ENCODE results near the gene MORC4.

Gene MORC4

GRCh38 chrX:106959901-106960300, 40.1 kb downstream of the MORC4 start:
- Mint-ChIP-seq H3K4me3 (no peak overlapping the region), H3K27me3 (ENCODE audit: low read depth, poor library complexity) (peaks cover 9% of the 10 kb centered on the region), H3K27ac (no peak overlapping the region), H3K9me3 (peaks cover 29% of the 10 kb centered on the region), H3K36me3 (ENCODE audit: low read depth) (peaks cover 40% of the 10 kb centered on the region), H3K4me1 (no peaks in the 10 kb centered on the region)
- peak; percentile 38 for TF ChIP-seq CTCF (IDR thresholded peaks at IDR 0.05)
- DNase-seq = no peak

GRCh38 chrX:106957856-106958255, 42.2 kb downstream of the MORC4 start:
- Mint-ChIP-seq H3K27me3 (ENCODE audit: low read depth, poor library complexity) (peaks cover 9% of the 10 kb centered on the region), H3K36me3 (ENCODE audit: low read depth) (peaks cover 24% of the 10 kb centered on the region), H3K27ac (no peak overlapping the region), H3K4me1 (no peaks in the 10 kb centered on the region), H3K4me3 (no peak overlapping the region), H3K9me3 (peaks cover 13% of the 10 kb centered on the region)
- no peak for DNase-seq
- TF ChIP-seq CTCF (IDR thresholded peaks at IDR 0.05) = no peak

GRCh38 chrX:106955004-106955772, 44.8 kb downstream of the MORC4 start:
- Mint-ChIP-seq H3K27ac (no peak overlapping the region), H3K27me3 (ENCODE audit: low read depth, poor library complexity) (peaks cover 9% of the 10 kb centered on the region), H3K9me3 (peaks cover 8% of the 10 kb centered on the region), H3K4me1 (no peaks in the 10 kb centered on the region), H3K36me3 (ENCODE audit: low read depth) (peaks cover 8% of the 10 kb centered on the region), H3K4me3 (no peak overlapping the region)
- DNase-seq = no peak
- TF ChIP-seq CTCF (IDR thresholded peaks at IDR 0.05) = no peak

- TF ChIP-seq CTCF (IDR thresholded peaks at IDR 0.05) = no peak
- no peak for DNase-seq
- Mint-ChIP-seq H3K4me1 (no peaks in the 10 kb centered on the region), H3K36me3 (ENCODE audit: low read depth) (peaks cover 9% of the 10 kb centered on the region), H3K27ac (no peak overlapping the region), H3K27me3 (ENCODE audit: low read depth, poor library complexity) (peaks cover 9% of the 10 kb centered on the region), H3K4me3 (no peak overlapping the region), H3K9me3 (peaks cover 11% of the 10 kb centered on the region)
Observed at GRCh38 chrX:106954041-106954440, 46.0 kb downstream of the MORC4 start.

GRCh38 chrX:106952988-106953387, 47.0 kb downstream of the MORC4 start:
- Mint-ChIP-seq H3K9me3 (peaks cover 11% of the 10 kb centered on the region), H3K4me1 (no peaks in the 10 kb centered on the region), H3K27me3 (ENCODE audit: low read depth, poor library complexity) (peaks cover 9% of the 10 kb centered on the region), H3K4me3 (no peak overlapping the region), H3K27ac (no peak overlapping the region), H3K36me3 (ENCODE audit: low read depth) (peaks cover 9% of the 10 kb centered on the region)
- peak; percentile 19 for TF ChIP-seq CTCF (IDR thresholded peaks at IDR 0.05)
- DNase-seq = no peak

GRCh38 chrX:106952538-106952937, 47.5 kb downstream of the MORC4 start:
- Mint-ChIP-seq H3K4me3 (no peak overlapping the region), H3K9me3 (peaks cover 11% of the 10 kb centered on the region)
- no peak for TF ChIP-seq CTCF (IDR thresholded peaks at IDR 0.05)

More at GRCh38 chrX:106952538-106952937, 47.5 kb downstream of the MORC4 start:
- Mint-ChIP-seq H3K4me1 (no peaks in the 10 kb centered on the region), H3K36me3 (ENCODE audit: low read depth) (peaks cover 9% of the 10 kb centered on the region), H3K27me3 (ENCODE audit: low read depth, poor library complexity) (peaks cover 5% of the 10 kb centered on the region), H3K27ac (no peak overlapping the region)
- DNase-seq = no peak

Measured in nephron progenitor cell (in vitro differentiated cells).